Measurements from ENCODE around the gene MCRIP2.

DNA sequence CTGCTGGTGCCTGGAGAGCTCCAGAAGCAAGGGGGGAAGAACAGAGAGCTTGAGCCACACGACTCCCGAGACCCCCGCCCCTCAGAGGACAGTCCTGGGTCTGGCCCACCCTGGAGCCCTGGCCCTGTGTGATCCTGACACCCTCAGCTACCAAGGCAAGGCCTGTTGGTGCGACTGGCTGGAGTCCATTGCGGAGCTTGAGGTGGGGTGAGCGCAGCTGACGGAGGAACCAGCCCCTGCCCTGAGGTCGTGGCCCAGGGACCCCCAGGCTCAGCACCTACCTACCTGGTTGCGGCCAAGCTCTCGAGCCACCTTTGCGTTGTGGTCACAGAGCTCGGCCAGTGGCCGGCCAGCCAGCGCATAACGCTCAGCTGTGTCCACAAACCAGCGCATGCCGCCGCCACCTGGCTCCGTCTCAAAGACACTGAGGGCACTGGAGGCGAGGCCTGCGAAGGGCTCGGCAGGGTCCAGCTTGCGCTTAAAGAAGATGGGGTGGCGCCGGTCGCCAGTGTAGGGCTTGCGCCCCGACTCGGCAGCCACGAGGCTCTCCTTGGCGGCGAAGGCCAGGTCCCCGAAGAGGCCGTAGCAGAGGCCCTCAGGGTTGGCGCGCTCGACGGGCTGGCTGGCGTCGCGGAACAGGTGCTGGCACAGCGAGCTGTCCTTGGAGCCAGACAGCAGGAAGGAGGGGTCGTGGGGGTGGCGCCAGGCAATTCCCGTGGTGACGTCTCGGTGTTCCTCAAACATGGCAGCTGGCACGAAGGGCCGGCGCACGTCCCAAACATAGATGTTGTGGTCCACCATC is 45.0 kb downstream of the MCRIP2 start:
- TF ChIP-seq, protein P1, sequence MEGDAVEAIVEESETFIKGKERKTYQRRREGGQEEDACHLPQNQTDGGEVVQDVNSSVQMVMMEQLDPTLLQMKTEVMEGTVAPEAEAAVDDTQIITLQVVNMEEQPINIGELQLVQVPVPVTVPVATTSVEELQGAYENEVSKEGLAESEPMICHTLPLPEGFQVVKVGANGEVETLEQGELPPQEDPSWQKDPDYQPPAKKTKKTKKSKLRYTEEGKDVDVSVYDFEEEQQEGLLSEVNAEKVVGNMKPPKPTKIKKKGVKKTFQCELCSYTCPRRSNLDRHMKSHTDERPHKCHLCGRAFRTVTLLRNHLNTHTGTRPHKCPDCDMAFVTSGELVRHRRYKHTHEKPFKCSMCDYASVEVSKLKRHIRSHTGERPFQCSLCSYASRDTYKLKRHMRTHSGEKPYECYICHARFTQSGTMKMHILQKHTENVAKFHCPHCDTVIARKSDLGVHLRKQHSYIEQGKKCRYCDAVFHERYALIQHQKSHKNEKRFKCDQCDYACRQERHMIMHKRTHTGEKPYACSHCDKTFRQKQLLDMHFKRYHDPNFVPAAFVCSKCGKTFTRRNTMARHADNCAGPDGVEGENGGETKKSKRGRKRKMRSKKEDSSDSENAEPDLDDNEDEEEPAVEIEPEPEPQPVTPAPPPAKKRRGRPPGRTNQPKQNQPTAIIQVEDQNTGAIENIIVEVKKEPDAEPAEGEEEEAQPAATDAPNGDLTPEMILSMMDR (IDR thresholded peaks at IDR 0.05): no peak
- TF ChIP-seq ZFX (IDR thresholded peaks at IDR 0.05; ENCODE audit: borderline replicate concordance): no peak

Data from 22Rv1 (cell line).